Suprapubic skin (tissue), 4 donors: ENCODE data around the gene CC2D1B. TPM values are rescaled to one million over a fixed set of nuclear protein-coding genes. Genes with fewer than 3 reads are reported as not detected.

Source experiments
- total RNA-seq, 4 donors: library from RNA; depleted of rRNA; stranded (reverse); fragments of >200 nt; gene quantifications; one replicate each; pipeline ENCODE4 v1.1.0, GENCODE V29; 2016

Gene CC2D1B
- total RNA-seq, 4 donors from 2014 or later = 23.0 to 30.4 (median 24.6) TPM

Other genes starting within 250 kb of the CC2D1B start
- gene ZFYVE9, start 224.1 kb downstream of the CC2D1B start, total RNA-seq = 10 to 100 TPM; 29.5 to 60.4 (median 33.2) TPM
- 1 to 10 TPM; 1.4 to 2.9 (median 1.9) TPM for gene ORC1, start 38.2 kb upstream of the CC2D1B start, total RNA-seq
- 10 to 100 TPM; 10.6 to 20.4 (median 14.3) TPM for gene PRPF38A, start 38.4 kb upstream of the CC2D1B start, total RNA-seq
- gene TUT4, start 186.9 kb upstream of the CC2D1B start, total RNA-seq = 100 to 1,000 TPM in 1 of 4 donors, 10 to 100 TPM in 3; 56.9 to 232 (median 67.9) TPM
- gene GPX7, start 236.2 kb upstream of the CC2D1B start, total RNA-seq = 10 to 100 TPM in 1 of 4 donors, 1 to 10 TPM in 3; 3.1 to 11.1 (median 7.5) TPM